ENCODE results near the gene SERBP1.

SERBP1 gene

DNA sequence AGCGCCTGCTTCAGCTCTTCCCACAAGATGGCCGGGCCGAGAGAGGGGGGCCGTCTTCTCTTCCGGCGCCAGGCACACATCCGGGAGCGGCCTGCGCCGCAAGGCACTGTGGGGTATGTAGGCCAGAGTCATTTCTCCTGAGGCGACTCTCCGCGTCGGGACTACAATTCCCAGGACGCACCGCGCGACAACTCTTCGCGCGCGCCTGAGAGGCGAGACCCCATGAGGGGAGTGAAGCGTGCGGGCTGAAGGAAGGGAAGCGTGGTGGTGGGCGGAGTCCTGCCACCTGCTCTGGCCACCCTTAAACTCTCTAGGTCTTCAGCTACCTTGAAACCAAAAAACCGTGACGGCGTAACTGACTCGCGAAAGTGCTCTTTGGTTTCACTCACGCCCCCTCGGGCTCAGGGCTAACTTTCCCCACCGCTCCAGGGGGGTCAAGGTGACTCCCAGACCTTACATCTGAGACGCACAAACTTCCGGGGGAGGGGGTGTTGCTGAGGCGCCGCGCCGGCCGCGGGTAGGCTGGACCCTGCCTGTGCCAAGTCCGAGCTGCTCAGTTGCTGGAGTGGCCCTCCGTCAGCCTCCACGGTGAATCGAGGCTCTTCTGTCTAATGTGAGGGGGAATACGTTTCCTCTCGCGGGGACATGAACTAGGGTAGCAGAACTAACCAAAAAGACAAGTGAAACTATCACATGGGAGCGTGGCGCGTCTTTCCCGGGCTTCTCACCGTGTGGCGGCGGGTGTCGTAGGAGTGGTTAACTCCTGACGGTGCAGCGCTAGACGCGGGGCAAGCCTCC is at the start of gene SERBP1:
Gene SERBP1, minus strand, starts transcription at position 45 of the 798 bp plus-strand sequence. CDS start 102 bp downstream, outside the sequence.
- DNase-seq (ENCODE audit: low read depth), result peak; percentile 98
- H3K4me3 ChIP-seq (ENCODE audit: low read depth, low read length), result peak within 1 kb of the TSS; percentile 98
- TF ChIP-seq, protein P1, sequence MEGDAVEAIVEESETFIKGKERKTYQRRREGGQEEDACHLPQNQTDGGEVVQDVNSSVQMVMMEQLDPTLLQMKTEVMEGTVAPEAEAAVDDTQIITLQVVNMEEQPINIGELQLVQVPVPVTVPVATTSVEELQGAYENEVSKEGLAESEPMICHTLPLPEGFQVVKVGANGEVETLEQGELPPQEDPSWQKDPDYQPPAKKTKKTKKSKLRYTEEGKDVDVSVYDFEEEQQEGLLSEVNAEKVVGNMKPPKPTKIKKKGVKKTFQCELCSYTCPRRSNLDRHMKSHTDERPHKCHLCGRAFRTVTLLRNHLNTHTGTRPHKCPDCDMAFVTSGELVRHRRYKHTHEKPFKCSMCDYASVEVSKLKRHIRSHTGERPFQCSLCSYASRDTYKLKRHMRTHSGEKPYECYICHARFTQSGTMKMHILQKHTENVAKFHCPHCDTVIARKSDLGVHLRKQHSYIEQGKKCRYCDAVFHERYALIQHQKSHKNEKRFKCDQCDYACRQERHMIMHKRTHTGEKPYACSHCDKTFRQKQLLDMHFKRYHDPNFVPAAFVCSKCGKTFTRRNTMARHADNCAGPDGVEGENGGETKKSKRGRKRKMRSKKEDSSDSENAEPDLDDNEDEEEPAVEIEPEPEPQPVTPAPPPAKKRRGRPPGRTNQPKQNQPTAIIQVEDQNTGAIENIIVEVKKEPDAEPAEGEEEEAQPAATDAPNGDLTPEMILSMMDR (conservative IDR thresholded peaks at IDR 0.05; ENCODE audit: low read depth, low read length), result peak; percentile 2

DNA sequence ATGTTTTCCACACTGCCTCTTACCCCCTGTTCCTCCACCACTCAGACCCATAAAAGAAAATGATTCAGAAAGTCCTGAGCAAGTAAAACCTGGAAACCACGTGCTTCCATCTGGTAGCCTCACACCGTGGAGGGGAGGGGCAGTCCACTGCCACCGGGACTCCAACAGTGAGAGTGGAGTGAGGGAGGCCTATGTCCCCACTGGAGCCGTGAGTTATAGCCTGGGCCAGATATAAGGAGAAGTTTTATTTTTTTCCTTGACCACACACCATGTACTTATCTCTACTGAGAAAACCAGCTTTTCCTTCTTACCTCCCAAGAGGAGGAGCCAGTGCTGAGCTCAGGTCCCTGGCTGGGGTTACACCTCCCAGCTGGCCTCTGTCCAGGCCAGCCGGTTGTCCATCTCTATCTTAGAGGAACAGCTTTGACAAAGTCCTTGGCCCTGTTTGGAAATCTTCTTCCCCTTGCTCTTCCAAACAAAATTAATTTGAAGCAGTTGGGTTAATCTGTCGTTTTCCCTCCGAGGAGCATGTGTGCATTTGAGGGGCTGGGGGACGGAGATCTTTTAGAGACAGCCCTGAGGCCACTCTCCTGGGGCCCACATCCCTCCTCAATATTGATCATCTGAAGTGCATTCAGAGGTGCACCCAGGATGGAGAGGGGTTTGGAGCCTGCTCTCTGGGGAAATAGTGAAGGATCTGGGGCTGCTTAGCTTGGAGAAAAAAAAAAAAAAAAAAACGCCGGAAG is 49.1 kb upstream of the SERBP1 start:
- peak; percentile 51 for DNase-seq (ENCODE audit: low read depth)
- peak overlapping the region; percentile 17 for H3K4me3 ChIP-seq (ENCODE audit: low read depth, low read length)
- TF ChIP-seq, protein P1 (conservative IDR thresholded peaks at IDR 0.05; ENCODE audit: low read depth, low read length), result no peak

DNA sequence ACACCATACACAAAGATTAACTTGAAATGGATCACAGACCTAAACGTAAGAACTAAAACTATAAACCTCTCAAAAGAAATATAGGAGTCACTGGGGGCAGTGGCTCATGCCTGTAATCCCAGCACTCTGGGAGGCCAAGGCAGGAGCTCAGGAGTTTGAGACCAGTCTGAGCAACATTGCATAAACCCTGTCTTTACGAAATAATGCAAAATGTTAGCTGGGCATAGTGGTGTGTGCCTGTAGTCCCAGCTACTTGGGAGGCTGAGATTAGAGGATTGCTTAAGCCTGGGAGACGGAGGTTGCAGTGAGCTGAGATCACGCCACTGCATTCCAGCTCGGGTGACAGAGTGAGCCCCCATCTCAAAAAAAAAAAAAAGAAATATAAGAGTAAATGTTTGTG is 46.7 kb upstream of the SERBP1 start:
- no peak overlapping the region for H3K4me3 ChIP-seq (ENCODE audit: low read depth, low read length)
- DNase-seq (ENCODE audit: low read depth), result no peak
- TF ChIP-seq, protein P1 (conservative IDR thresholded peaks at IDR 0.05; ENCODE audit: low read depth, low read length), result no peak

DNA sequence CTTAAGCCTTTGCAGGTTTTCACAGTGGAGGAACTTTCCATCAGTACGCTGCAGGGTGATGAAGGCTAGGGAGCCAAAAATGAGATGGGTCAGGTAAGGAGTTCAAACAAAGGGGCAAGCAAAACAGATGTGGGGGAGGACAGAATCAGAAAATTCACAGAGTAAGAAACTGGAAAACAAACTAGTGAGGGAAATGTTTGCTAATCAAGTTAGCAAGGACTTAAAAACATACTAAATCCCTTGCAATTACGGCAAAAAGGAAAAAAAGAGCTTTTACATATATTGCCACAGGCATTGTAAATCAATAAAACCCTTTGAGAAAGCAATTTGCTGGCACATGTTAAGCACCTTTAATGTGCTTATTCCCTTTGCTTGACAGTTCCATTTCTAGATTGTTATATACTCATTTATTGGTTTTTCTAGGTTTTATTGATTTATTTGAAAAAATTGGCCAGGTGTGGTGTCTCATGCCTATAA is 45.8 kb upstream of the SERBP1 start:
- no peak for DNase-seq (ENCODE audit: low read depth)
- TF ChIP-seq, protein P1 (conservative IDR thresholded peaks at IDR 0.05; ENCODE audit: low read depth, low read length), result no peak

DNA sequence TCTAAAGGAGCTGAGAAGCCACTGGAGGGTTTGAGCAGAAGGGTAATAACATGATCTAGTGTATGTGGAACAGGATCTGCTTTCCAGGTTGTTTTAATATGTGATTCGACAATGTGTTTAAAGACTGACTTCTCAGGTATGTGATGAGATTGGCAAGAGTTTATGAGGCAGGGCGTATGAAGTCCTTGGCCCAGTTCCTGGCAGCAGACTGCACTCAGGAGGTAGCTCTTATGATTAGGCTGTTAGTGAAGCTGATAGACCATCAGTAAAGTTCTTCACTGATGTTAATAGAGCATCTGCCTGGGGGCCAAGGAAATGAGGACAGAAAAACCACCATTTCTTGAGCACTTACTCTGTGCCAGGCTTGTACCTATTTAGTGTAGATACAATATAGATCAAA is 41.9 kb upstream of the SERBP1 start:
- no peak for DNase-seq (ENCODE audit: low read depth)
- H3K4me3 ChIP-seq (ENCODE audit: low read depth, low read length), result no peak overlapping the region
- TF ChIP-seq, protein P1 (conservative IDR thresholded peaks at IDR 0.05; ENCODE audit: low read depth, low read length), result no peak

More for the DNA sequence above, 45.8 kb upstream of the SERBP1 start:
- H3K4me3 ChIP-seq (ENCODE audit: low read depth, low read length), result no peak overlapping the region

DNA sequence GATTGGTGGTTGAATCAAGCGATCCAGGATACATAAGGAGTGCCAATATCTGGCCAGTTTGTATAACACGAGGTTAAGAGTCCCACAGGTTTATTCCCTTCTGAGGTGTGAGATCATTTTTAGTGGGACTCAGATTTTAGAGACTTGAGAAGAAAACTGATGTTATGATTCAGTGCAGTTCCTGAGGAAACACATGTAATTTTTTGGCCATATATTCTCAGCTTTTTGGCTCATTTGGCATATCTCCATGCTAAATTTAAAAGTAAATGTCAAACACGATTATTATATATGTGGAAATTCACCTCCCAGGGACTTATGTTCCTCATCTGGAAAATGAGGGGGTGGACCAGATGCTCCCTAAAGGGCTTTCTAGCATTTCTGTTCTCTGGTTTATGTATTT is 39.2 kb upstream of the SERBP1 start:
- no peak overlapping the region for H3K4me3 ChIP-seq (ENCODE audit: low read depth, low read length)
- TF ChIP-seq, protein P1 (conservative IDR thresholded peaks at IDR 0.05; ENCODE audit: low read depth, low read length), result no peak
- DNase-seq (ENCODE audit: low read depth), result no peak

All from choroid plexus epithelial cell (primary cell).